ENCODE results near the gene SLC9A3.

SLC9A3 gene

GRCh38 chr5:452978-453710, 71.1 kb downstream of the SLC9A3 start:
- TF ChIP-seq CTCF (conservative IDR thresholded peaks at IDR 0.05), result no peak
- H3K27ac ChIP-seq, result no peak overlapping the region

- no peak for TF ChIP-seq CTCF (conservative IDR thresholded peaks at IDR 0.05)
- H3K27ac ChIP-seq, result no peak overlapping the region
These were observed 72.4 kb downstream of the SLC9A3 start for GRCh38 chr5:451587-452458.

GRCh38 chr5:449151-449550, 75.1 kb downstream of the SLC9A3 start:
- TF ChIP-seq CTCF (conservative IDR thresholded peaks at IDR 0.05), result no peak

GRCh38 chr5:448766-449090, 75.5 kb downstream of the SLC9A3 start:
- no peak for TF ChIP-seq CTCF (conservative IDR thresholded peaks at IDR 0.05)
- H3K27ac ChIP-seq, result no peak overlapping the region

More at GRCh38 chr5:449151-449550, 75.1 kb downstream of the SLC9A3 start:
- H3K27ac ChIP-seq, result no peak overlapping the region

- TF ChIP-seq CTCF (conservative IDR thresholded peaks at IDR 0.05), result no peak
- no peak overlapping the region for H3K27ac ChIP-seq
These were observed 76.0 kb downstream of the SLC9A3 start for GRCh38 chr5:448061-448765.

- H3K27ac ChIP-seq, result no peak overlapping the region
- TF ChIP-seq CTCF (conservative IDR thresholded peaks at IDR 0.05), result no peak
These were observed 76.7 kb downstream of the SLC9A3 start for GRCh38 chr5:447501-447900.

GRCh38 chr5:446883-447263, 77.4 kb downstream of the SLC9A3 start:
- H3K27ac ChIP-seq, result no peak overlapping the region
- TF ChIP-seq CTCF (conservative IDR thresholded peaks at IDR 0.05), result peak; percentile 80

All from VCaP (cell line).